ENCODE results near the gene GOSR2.

- TF ChIP-seq CTCF (conservative IDR thresholded peaks at IDR 0.05 in 1 of 2, IDR thresholded peaks at IDR 0.05 in 1 of 2; ENCODE audit: extremely low read depth in 1 of 2, insufficient read depth in 1 of 2, low read depth in 1 of 2, low read length in 2 of 2), result no peak
- TF ChIP-seq EZH2 (IDR thresholded peaks at IDR 0.05; ENCODE audit: borderline replicate concordance, low read length), result no peak
Observed at GRCh38 chr17:46911311-46911710, 11.6 kb upstream of the GOSR2 start.

Data from mammary epithelial cell (primary cell).